HepG2 (cell line): ENCODE results near the gene ELSPBP1.
"Not testable (repeated sequence)": the region's sequence is repeated elsewhere in the genome, so short reads cannot be mapped to it uniquely, and the experiment has no call there.

Experiments used
- SALL1 ChIP-seq: sonication (generic); formaldehyde crosslinking; IDR thresholded peaks from 2 replicates; pipeline ENCODE4 v1.8.0; 2022; ENCODE audit warnings: mild to moderate bottlenecking, missing genetic modification reagents
- TF ChIP-seq, protein P1 (sequence below): sonication (generic); formaldehyde crosslinking; IDR thresholded peaks from 2 replicates; pipeline ENCODE4 v1.5.0; 2020; ENCODE audit warnings: missing genetic modification reagents

- TF ChIP-seq SALL1 (CRISPR knock-in tag), result not testable (repeated sequence)
- TF ChIP-seq, protein P1, sequence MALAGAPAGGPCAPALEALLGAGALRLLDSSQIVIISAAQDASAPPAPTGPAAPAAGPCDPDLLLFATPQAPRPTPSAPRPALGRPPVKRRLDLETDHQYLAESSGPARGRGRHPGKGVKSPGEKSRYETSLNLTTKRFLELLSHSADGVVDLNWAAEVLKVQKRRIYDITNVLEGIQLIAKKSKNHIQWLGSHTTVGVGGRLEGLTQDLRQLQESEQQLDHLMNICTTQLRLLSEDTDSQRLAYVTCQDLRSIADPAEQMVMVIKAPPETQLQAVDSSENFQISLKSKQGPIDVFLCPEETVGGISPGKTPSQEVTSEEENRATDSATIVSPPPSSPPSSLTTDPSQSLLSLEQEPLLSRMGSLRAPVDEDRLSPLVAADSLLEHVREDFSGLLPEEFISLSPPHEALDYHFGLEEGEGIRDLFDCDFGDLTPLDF (CRISPR knock-in tag), result not testable (repeated sequence)
Measured at GRCh38 chr19:48070177-48070769, 75.8 kb downstream of the ELSPBP1 start.
